SK-N-MC (cell line): ENCODE measurements around the gene AMN.

Source experiments
- EZH2 ChIP-seq: fragments of 200-600 bp; sonication (generic); IDR thresholded peaks from one replicate; pipeline ENCODE4 v1.6.1; 2017; ENCODE audit warnings: antibody characterized with exemption
- FOXP2 ChIP-seq: optimal IDR thresholded peaks from 2 replicates; pipeline ENCODE3; 2011; ENCODE audit warnings: mild to moderate bottlenecking, moderate library complexity; ENCODE audit not compliant: insufficient read depth; ENCODE audit errors: extremely low read length, control extremely low read depth
- POLR2AphosphoS5 ChIP-seq: IDR thresholded peaks from 2 replicates; pipeline ENCODE4 v1.6.1; 2012; ENCODE audit warnings: mild to moderate bottlenecking, low read depth, low read length, borderline replicate concordance

- no peak for TF ChIP-seq EZH2
- TF ChIP-seq POLR2AphosphoS5, result no peak
- no peak for TF ChIP-seq FOXP2
Observed at GRCh38 chr14:102902523-102903247, 19.8 kb upstream of the AMN start.
